OCI-LY7 (cell line): Measurements from ENCODE around the gene TIGD3. TPM values are rescaled to one million over a fixed set of nuclear protein-coding genes. Genes with fewer than 3 reads are reported as not detected.

Experiments used
- BruUV-seq: library from RNA; stranded (reverse); fragments of 400-500 nt; replicated peaks from 2 replicates; lab custom pipeline; 2021; lab: Mats Ljungman, UMichigan
- CTCF ChIA-PET: fragments of 300-600 bp; sonication (Branson Sonifier 250); formaldehyde crosslinking; loops from one replicate; lab custom pipeline; 2022; ENCODE audit warnings: antibody characterized with exemption; ENCODE audit not compliant: unreplicated experiment; lab: Charles Lee
- POLR2A ChIA-PET: fragments of 300-600 bp; sonication (Branson Sonifier 250); formaldehyde crosslinking; loops from one replicate; lab custom pipeline; 2022; ENCODE audit warnings: antibody characterized with exemption; lab: Charles Lee
- DNase-seq: peaks from one replicate; pipeline ENCODE4 v3.0.0-alpha.2; 2015; ENCODE audit warnings: low spot score
- H2AFZ ChIP-seq: fragments of 200-600 bp; sonication (generic), shearing (Covaris generic); 2 replicates; pipeline ENCODE4 v1.6.1; 2014; ENCODE audit warnings: mild to moderate bottlenecking, antibody characterized with exemption, low read length, moderate library complexity
- H3K27ac ChIP-seq: fragments of 200-600 bp; sonication (generic); 2 replicates; pipeline ENCODE4 v1.5.1; 2014; ENCODE audit warnings: mixed run types, low read depth, mild to moderate bottlenecking, moderate library complexity, low read length, inconsistent platforms; ENCODE audit not compliant: poor library complexity, severe bottlenecking
- H3K36me3 ChIP-seq: fragments of 200-600 bp; sonication (generic); 2 replicates; pipeline ENCODE4 v1.6.1; 2014; ENCODE audit warnings: mild to moderate bottlenecking, antibody characterized with exemption, low read length, moderate library complexity, mixed read lengths; ENCODE audit not compliant: insufficient read depth
- H3K4me1 ChIP-seq: fragments of 200-600 bp; sonication (generic); 2 replicates; pipeline ENCODE4 v1.5.1; 2014; ENCODE audit warnings: mild to moderate bottlenecking, low read length; ENCODE audit not compliant: insufficient read depth, poor library complexity, severe bottlenecking
- H3K4me2 ChIP-seq: fragments of 200-600 bp; sonication (generic); 2 replicates; pipeline ENCODE4 v1.6.1; 2014; ENCODE audit warnings: mild to moderate bottlenecking, low read length
- H3K4me3 ChIP-seq: fragments of 200-600 bp; sonication (generic); 2 replicates; pipeline ENCODE4 v1.5.1; 2014; ENCODE audit warnings: mild to moderate bottlenecking, low read depth, low read length; ENCODE audit not compliant: poor library complexity, severe bottlenecking
- H3K79me2 ChIP-seq: fragments of 200-600 bp; sonication (generic); 2 replicates; pipeline ENCODE4 v1.6.1; 2016; ENCODE audit warnings: low read depth, mild to moderate bottlenecking, low read length, moderate library complexity, mixed read lengths; ENCODE audit not compliant: insufficient read depth
- H3K9me2 ChIP-seq: fragments of 200-600 bp; sonication (generic); 2 replicates; pipeline ENCODE4 v1.6.1; 2016; ENCODE audit warnings: mild to moderate bottlenecking, low read length, mixed read lengths; ENCODE audit not compliant: insufficient read depth
- H3K9me3 ChIP-seq: fragments of 200-600 bp; sonication (generic); 2 replicates; pipeline ENCODE4 v1.6.1; 2014; ENCODE audit warnings: mild to moderate bottlenecking, mixed run types, low read length, mixed read lengths
- H4K20me1 ChIP-seq: fragments of 200-600 bp; sonication (generic); 2 replicates; pipeline ENCODE4 v1.6.1; 2014; ENCODE audit warnings: mild to moderate bottlenecking, antibody characterized with exemption, low read length, moderate library complexity, mixed read lengths; ENCODE audit not compliant: insufficient read depth
- EZH2phosphoT487 ChIP-seq: fragments of 200-600 bp; sonication (generic); IDR thresholded peaks from 2 replicates; pipeline ENCODE4 v1.6.1; 2018; ENCODE audit warnings: low read depth, borderline replicate concordance, mild to moderate bottlenecking, mixed run types, antibody characterized with exemption, low read length, moderate library complexity, mixed read lengths
- intact Hi-C: fragments of 100-400 bp; cut with micrococcal nuclease; formaldehyde crosslinking; loops from one replicate; pipeline ENCODE4 v1.10.0; 2022; ENCODE audit not compliant: unreplicated experiment
- total RNA-seq, 2 experiments: library from RNA; depleted of rRNA in 1 of 2; stranded (reverse); fragments of >200 nt in 1 of 2; shearing (Covaris generic) in 1 of 2; gene quantifications; 2 replicates each; pipeline ENCODE4 v1.2.3, GENCODE V29; 2014 to 2022
- TF ChIP-seq, protein P1 (sequence below): fragments of 200-600 bp; sonication (generic); conservative IDR thresholded peaks from 2 replicates; pipeline ENCODE4 v1.5.1; 2014; ENCODE audit warnings: mild to moderate bottlenecking, antibody characterized with exemption, low read length, moderate library complexity, mixed read lengths

Gene TIGD3
- total RNA-seq, 2 experiments from 2014 or later, result 2.0 to 2.7 TPM

DNA sequence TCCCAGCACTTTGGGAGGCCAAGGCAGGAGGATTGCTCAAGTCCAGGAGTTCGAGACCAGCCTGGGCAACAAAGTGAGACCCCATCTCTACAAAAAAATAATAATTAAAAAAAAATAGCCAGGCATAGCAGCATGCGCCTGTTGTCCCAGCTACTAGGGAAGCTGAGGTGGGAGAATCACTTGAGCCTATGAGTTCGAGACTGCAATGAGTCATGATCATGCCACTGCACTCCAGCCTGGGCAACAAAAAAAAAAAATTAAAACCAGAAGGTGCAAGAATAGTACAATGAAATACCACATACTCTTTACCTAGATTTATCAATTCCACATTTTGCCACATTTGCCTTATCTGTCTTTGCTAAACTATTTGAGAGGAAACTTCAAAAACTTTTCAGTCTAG, 12.7 kb upstream of the TIGD3 start:
- Histone ChIP-seq H3K36me3 (peaks cover 82% of the 10 kb centered on the region), H4K20me1 (peaks cover 12% of the 10 kb centered on the region; the same call in 1 of the 2 replicates), H3K79me2 (peaks cover 13% of the 10 kb centered on the region; the same call in 1 of the 2 replicates), H3K9me3 (no peaks in the 10 kb centered on the region), H3K27ac (no peak overlapping the region), H3K9me2 (no peaks in the 10 kb centered on the region), H3K4me1 (no peaks in the 10 kb centered on the region), H3K4me2 (no peak overlapping the region), H3K4me3 (no peak overlapping the region), H2AFZ (no peak overlapping the region)
- POLR2A ChIA-PET, result interaction anchor here (0.6 kb wide), 1 partner anchor 54 kb away, joined by 3 read pairs; no protein-coding TSS in a partner anchor
- DNase-seq, result no peak
- CTCF ChIA-PET, result no interaction called here
- BruUV-seq, result no TSS peak
- intact Hi-C loops, result no loop called here
- TF ChIP-seq, protein P1, sequence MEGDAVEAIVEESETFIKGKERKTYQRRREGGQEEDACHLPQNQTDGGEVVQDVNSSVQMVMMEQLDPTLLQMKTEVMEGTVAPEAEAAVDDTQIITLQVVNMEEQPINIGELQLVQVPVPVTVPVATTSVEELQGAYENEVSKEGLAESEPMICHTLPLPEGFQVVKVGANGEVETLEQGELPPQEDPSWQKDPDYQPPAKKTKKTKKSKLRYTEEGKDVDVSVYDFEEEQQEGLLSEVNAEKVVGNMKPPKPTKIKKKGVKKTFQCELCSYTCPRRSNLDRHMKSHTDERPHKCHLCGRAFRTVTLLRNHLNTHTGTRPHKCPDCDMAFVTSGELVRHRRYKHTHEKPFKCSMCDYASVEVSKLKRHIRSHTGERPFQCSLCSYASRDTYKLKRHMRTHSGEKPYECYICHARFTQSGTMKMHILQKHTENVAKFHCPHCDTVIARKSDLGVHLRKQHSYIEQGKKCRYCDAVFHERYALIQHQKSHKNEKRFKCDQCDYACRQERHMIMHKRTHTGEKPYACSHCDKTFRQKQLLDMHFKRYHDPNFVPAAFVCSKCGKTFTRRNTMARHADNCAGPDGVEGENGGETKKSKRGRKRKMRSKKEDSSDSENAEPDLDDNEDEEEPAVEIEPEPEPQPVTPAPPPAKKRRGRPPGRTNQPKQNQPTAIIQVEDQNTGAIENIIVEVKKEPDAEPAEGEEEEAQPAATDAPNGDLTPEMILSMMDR, result no peak
- TF ChIP-seq EZH2phosphoT487, result no peak

DNA sequence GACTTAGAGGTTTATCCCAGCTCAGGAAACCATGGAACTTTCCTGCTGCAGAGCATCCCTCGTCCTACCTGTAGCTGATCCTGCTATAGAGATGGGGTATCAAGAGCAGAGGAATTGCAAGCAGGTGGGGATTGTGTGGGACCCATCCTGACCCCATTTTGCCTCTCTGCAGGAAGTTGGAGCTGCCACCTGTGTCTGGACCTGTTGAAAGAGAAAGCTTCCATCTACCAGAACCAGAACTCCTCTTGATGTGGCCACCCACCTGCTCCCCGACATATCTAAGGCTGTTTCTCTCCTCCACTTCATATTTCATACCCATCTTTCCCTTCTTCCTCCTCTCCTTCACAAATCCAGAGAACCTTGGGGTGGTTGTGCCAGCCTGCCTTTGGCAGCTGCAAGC, 3.0 kb upstream of the TIGD3 start:
- BruUV-seq, result no TSS peak
- no peaks in the 10 kb centered on the region for H4K20me1 ChIP-seq
- peaks cover 61% of the 10 kb centered on the region for H3K36me3 ChIP-seq
- no peak overlapping the region for H3K27ac ChIP-seq
- H3K9me2 ChIP-seq, result no peaks in the 10 kb centered on the region
- no peaks in the 10 kb centered on the region for H3K9me3 ChIP-seq
- ChIA-PET POLR2A (no interaction called here), CTCF (interaction anchor here (1.7 kb wide), 1 partner anchor 22 kb away, joined by 5 read pairs; no protein-coding TSS in a partner anchor)
- H2AFZ ChIP-seq, result no peak overlapping the region
- H3K4me3 ChIP-seq, result no peak overlapping the region
- no peak overlapping the region for H3K4me2 ChIP-seq
- intact Hi-C loops, result no loop called here
- DNase-seq, result no peak
- H3K79me2 ChIP-seq, result no peaks in the 10 kb centered on the region
- TF ChIP-seq, protein P1, result no peak
- no peak for TF ChIP-seq EZH2phosphoT487
- peaks cover 10% of the 10 kb centered on the region for H3K4me1 ChIP-seq

DNA sequence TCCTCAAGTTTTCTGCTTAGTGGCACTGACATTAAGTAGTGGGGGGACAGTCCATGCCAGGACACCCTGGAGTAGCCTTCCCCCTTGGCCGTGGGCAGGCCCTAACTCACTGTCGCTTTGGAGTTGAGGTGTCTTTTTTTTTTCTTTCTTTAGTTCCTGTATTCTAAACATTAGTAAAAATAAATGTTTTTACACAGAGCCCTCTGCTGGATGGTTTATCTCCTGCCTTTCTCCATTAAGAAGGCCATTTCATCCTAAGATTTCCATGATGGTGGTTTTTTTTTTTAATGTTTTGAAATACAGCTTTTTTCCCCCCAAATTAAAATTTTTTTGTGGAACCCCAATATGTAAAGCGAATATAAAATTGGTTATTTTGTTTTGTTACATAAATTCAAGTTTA, 1.8 kb upstream of the TIGD3 start:
- H3K79me2 ChIP-seq, result no peaks in the 10 kb centered on the region
- H3K27ac ChIP-seq, result no peak overlapping the region
- no peaks in the 10 kb centered on the region for H4K20me1 ChIP-seq
- no peaks in the 10 kb centered on the region for H3K9me3 ChIP-seq
- H3K9me2 ChIP-seq, result no peaks in the 10 kb centered on the region
- peak; percentile 44 for DNase-seq
- intact Hi-C loops, result no loop called here
- CTCF ChIA-PET, result no interaction called here
- POLR2A ChIA-PET, result no interaction called here
- H3K36me3 ChIP-seq, result peaks cover 51% of the 10 kb centered on the region
- H3K4me3 ChIP-seq, result no peak overlapping the region
- TF ChIP-seq, protein P1, result peak; percentile 79
- no peak for TF ChIP-seq EZH2phosphoT487
- no peak overlapping the region for H3K4me2 ChIP-seq
- H2AFZ ChIP-seq, result no peak overlapping the region
- peaks cover 10% of the 10 kb centered on the region for H3K4me1 ChIP-seq
- BruUV-seq, result no TSS peak
